Nephron (organoid): ENCODE data around the gene RPTOR.

ENCODE experiments used
- H3K27ac Mint-ChIP-seq, 3 experiments: 2 replicates each; pipeline ENCODE4 v1.8.0; 2020; ENCODE audit warnings: mixed read lengths in 3 of 3, mild to moderate bottlenecking in 2 of 3, moderate library complexity in 1 of 3
- H3K27me3 Mint-ChIP-seq: 2 replicates; pipeline ENCODE4 v1.8.0; 2021; ENCODE audit warnings: low read depth, mild to moderate bottlenecking, moderate library complexity, mixed read lengths
- H3K36me3 Mint-ChIP-seq: 2 replicates; pipeline ENCODE4 v1.8.0; 2020; ENCODE audit warnings: low read depth, mixed read lengths
- H3K4me1 Mint-ChIP-seq: 2 replicates; pipeline ENCODE4 v1.8.0; 2020; ENCODE audit warnings: mixed read lengths
- H3K4me3 Mint-ChIP-seq, 3 experiments: 2 replicates each; pipeline ENCODE4 v1.8.0; 2020; ENCODE audit warnings: mild to moderate bottlenecking in 3 of 3, mixed read lengths in 3 of 3, moderate library complexity in 2 of 3
- H3K9me3 Mint-ChIP-seq: 2 replicates; pipeline ENCODE4 v1.8.0; 2020; ENCODE audit warnings: mixed read lengths
- TF ChIP-seq, protein P1 (sequence below), 3 experiments: fragments of 200-600 bp; sonication (generic); IDR thresholded peaks; one replicate each; pipeline ENCODE4 v1.5.0; 2021; ENCODE audit warnings: antibody characterized with exemption in 3 of 3; ENCODE audit not compliant: unreplicated experiment in 3 of 3

RPTOR gene

DNA sequence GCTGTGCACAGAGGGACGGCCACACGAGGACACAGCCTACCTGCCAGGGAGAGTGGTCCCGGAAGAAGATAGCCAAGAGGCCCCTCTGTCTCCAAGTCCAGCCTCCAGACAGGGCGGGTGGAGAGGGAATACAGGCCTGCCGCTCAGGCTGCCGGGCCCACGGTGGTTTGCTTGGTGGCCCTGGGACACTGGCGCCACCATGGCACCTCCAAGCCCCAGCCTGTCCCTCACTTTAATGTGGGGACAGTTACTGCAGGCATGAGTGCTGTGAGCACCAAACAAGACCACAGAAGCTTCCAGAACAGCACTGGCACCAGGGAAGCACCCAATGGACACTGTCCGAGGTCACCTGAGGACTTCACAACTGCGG is 425.0 kb downstream of the RPTOR start:
- peak overlapping the region in 1 of 3 experiments; percentile 83 for H3K27ac Mint-ChIP-seq
- TF ChIP-seq, protein P1, sequence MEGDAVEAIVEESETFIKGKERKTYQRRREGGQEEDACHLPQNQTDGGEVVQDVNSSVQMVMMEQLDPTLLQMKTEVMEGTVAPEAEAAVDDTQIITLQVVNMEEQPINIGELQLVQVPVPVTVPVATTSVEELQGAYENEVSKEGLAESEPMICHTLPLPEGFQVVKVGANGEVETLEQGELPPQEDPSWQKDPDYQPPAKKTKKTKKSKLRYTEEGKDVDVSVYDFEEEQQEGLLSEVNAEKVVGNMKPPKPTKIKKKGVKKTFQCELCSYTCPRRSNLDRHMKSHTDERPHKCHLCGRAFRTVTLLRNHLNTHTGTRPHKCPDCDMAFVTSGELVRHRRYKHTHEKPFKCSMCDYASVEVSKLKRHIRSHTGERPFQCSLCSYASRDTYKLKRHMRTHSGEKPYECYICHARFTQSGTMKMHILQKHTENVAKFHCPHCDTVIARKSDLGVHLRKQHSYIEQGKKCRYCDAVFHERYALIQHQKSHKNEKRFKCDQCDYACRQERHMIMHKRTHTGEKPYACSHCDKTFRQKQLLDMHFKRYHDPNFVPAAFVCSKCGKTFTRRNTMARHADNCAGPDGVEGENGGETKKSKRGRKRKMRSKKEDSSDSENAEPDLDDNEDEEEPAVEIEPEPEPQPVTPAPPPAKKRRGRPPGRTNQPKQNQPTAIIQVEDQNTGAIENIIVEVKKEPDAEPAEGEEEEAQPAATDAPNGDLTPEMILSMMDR (IDR thresholded peaks at IDR 0.05; ENCODE audit: unreplicated experiment in 3 of 3), result no peak
- H3K4me3 Mint-ChIP-seq, result no peak overlapping the region
- H3K9me3 Mint-ChIP-seq, result no peaks in the 10 kb centered on the region
- H3K36me3 Mint-ChIP-seq, result peaks cover 8% of the 10 kb centered on the region
- peaks cover 28% of the 10 kb centered on the region for H3K4me1 Mint-ChIP-seq
- H3K27me3 Mint-ChIP-seq, result peaks cover 15% of the 10 kb centered on the region

DNA sequence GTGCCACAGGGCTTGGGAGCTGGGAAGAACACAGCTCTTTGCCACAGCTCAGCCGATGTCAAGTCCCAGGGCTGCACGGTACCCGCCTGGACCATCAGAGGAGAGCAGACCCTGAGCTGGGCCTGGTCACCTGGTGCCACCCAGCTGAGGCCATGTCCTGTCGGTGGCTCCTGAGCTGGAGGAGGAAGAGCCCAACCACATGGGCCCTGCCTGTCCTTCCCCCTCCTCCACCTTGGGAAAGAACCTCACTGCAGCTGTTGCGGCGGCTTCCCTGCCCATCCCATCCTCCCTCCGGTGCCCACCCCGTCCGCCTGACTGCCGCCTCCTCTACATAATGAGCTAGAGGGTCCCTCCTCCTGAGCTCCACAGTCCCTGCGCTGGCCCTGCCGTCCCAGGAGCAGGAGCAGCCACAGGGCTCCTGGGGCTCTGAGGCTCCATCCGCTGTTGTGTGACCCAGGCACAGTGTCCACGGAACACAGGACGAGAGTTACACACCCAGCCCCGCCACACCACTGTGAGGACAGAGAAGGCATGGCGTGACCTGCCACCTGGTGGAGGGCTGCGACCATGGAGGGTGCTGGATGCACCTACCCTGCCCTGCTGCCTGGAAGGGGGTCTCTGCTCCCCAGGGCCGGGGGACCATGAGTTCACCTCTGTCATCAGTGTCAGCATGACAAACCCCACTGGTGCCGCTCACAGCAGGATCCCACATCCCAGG is 425.6 kb downstream of the RPTOR start:
- Mint-ChIP-seq H3K9me3 (no peaks in the 10 kb centered on the region), H3K4me3 (peak overlapping the region in 2 of 3 experiments; percentile 47 to 63), H3K27me3 (peaks cover 21% of the 10 kb centered on the region), H3K27ac (peak overlapping the region in 1 of 3 experiments; percentile 83), H3K4me1 (peaks cover 26% of the 10 kb centered on the region), H3K36me3 (peaks cover 7% of the 10 kb centered on the region)
- TF ChIP-seq, protein P1 (IDR thresholded peaks at IDR 0.05; ENCODE audit: unreplicated experiment in 3 of 3), result peak; percentile 48 to 53 (median 50)

DNA sequence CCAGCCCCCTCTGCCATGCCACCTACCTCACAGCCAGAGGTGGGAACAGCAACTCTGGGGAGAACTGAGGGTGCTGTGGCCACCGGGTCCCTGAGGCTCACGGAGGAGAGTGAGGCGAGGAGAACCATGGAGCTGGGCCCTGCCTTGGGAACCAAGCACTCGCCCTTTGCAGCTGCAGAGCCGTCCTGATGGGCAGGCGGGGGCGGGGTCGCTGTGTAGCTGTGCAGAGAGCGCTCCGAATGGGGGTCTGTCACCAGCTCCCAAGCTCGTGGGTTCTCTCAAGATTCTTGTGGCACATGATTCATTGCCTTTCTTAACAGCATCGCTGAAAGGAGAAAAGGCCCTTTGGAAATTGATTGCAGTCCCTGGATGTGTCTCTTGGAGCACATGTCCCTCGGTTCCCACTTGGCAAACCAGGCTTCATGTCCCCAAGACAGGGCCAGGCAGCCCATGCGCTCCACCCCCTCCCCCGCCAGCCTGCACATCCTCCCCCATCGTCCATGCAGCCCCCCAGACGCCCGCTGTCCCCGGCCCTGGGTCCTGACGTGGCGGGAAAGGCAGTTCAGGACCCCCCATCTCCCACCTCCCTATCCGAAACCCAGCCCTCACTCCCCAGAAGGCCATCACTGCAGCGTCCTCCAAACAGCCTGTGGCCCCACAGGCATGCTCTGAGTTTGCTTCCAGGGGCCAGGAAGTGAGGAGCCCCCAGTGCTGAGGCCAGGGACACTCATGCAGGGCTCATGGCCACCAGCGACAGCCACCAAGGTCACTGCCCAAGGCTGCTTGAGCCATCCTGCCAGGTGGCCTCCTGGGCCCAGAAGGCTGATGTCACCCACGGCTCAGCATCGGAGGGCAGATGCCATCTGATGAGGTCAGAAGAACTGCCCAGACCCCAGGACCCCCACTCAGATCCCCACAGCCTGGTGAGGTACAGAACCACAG is 426.4 kb downstream of the RPTOR start:
- Mint-ChIP-seq H3K9me3 (no peaks in the 10 kb centered on the region), H3K4me1 (peaks cover 22% of the 10 kb centered on the region), H3K27ac (peak overlapping the region in 1 of 3 experiments; percentile 83), H3K36me3 (peaks cover 1% of the 10 kb centered on the region), H3K27me3 (peaks cover 23% of the 10 kb centered on the region), H3K4me3 (no peak overlapping the region)
- TF ChIP-seq, protein P1 (IDR thresholded peaks at IDR 0.05; ENCODE audit: unreplicated experiment in 3 of 3), result peak in 1 of 3 experiments; percentile 28

DNA sequence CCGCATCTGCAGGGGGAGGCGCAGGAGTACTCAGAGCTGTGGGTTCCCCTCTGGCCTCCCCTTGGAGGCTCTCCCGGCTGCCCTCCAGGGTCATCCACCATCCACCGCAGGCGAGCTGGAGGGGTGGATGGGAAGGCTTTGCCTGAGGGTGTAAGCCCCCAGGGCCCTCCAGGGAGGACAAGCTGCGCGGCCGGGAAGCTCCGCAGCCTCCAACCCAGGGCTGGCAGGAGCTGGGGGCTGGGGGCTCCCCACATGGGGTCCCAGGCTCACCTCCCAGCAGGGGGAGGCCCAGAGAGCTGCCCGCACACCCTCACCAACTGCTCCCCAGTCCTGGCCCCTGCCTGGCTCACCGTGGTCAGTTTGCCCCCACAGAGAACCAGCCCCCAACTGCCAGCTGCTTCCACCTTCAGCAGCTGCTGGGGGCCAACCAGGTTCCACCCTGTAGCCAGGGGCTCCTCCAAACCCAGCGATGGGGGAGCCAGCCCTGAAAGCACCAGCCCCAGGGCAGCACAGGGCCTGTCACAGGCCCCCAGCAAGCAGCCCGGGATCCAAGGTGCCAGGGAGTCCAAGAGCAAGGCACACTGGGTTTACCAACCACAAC is 427.2 kb downstream of the RPTOR start:
- Mint-ChIP-seq H3K4me1 (peaks cover 22% of the 10 kb centered on the region), H3K36me3 (no peaks in the 10 kb centered on the region), H3K27ac (no peak overlapping the region), H3K9me3 (no peaks in the 10 kb centered on the region), H3K27me3 (peaks cover 27% of the 10 kb centered on the region), H3K4me3 (no peak overlapping the region)
- TF ChIP-seq, protein P1 (IDR thresholded peaks at IDR 0.05; ENCODE audit: unreplicated experiment in 3 of 3), result no peak

DNA sequence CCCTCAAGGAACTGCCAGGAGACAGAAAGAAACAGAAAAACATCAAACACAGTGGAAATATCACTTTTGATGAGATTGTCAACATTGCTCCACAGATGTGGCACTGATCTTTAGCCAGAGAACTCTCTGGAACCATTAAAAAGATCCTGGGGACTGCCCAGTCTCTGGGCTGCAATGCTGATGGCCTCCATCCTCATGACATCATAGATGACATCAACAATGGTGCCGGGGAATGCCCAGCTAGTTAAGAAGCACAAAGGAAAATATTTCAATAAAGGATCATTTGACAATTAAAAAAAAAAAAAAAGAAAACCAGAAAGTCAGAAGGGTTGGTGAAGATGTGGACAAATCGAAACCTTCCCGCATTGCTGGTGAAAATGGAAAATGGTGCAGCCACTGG is 432.1 kb downstream of the RPTOR start:
- Mint-ChIP-seq H3K36me3 (no peaks in the 10 kb centered on the region), H3K4me3 (no peak overlapping the region), H3K27ac (no peak overlapping the region), H3K9me3 (no peaks in the 10 kb centered on the region), H3K27me3 (peaks cover 24% of the 10 kb centered on the region), H3K4me1 (peaks cover 10% of the 10 kb centered on the region)
- TF ChIP-seq, protein P1 (IDR thresholded peaks at IDR 0.05; ENCODE audit: unreplicated experiment in 3 of 3), result no peak
